Osteoblast (primary cell): ENCODE data around the gene DSTN. TPM values are rescaled to one million over a fixed set of nuclear protein-coding genes. Genes with fewer than 3 reads are reported as not detected.

ENCODE experiments used
- DNase-seq: peaks from one replicate; pipeline ENCODE4 v3.0.0; 2011; ENCODE audit warnings: low spot score, mixed read lengths; ENCODE audit not compliant: insufficient read length; ENCODE audit errors: missing footprints
- H2AFZ ChIP-seq: 2 replicates; pipeline ENCODE4 v1.6.0; 2011; ENCODE audit warnings: mild to moderate bottlenecking, low read length
- H3K27ac ChIP-seq: 2 replicates; pipeline ENCODE4 v1.5.1; 2011; ENCODE audit warnings: mild to moderate bottlenecking, low read depth, low read length, moderate library complexity
- H3K27me3 ChIP-seq: 2 replicates; pipeline ENCODE4 v1.6.0; 2012; ENCODE audit warnings: mild to moderate bottlenecking, control low read depth, inconsistent platforms, low read length, moderate library complexity; ENCODE audit not compliant: insufficient read depth
- H3K36me3 ChIP-seq: 2 replicates; pipeline ENCODE4 v1.5.1; 2011; ENCODE audit warnings: mild to moderate bottlenecking, low read length, control low read depth, moderate library complexity; ENCODE audit not compliant: insufficient read depth
- H3K4me1 ChIP-seq: 2 replicates; pipeline ENCODE4 v1.5.1; 2011; ENCODE audit warnings: mild to moderate bottlenecking, low read length, control low read depth, moderate library complexity; ENCODE audit not compliant: insufficient read depth
- H3K4me2 ChIP-seq: 2 replicates; pipeline ENCODE4 v1.6.0; 2011; ENCODE audit warnings: mild to moderate bottlenecking, low read length; ENCODE audit not compliant: insufficient read depth
- H3K4me3 ChIP-seq: fragments of 200-600 bp; sonication (generic); 3 replicates; pipeline ENCODE4 v1.5.1; 2012; ENCODE audit warnings: mild to moderate bottlenecking, low read length, inconsistent platforms; ENCODE audit not compliant: insufficient read depth
- H3K79me2 ChIP-seq: 2 replicates; pipeline ENCODE4 v1.6.0; 2012; ENCODE audit warnings: mild to moderate bottlenecking, low read length, control low read depth, inconsistent platforms; ENCODE audit not compliant: insufficient read depth
- H3K9me3 ChIP-seq: 2 replicates; pipeline ENCODE4 v1.5.1; 2011; ENCODE audit warnings: low read depth, low read length, control low read depth
- H4K20me1 ChIP-seq: 2 replicates; pipeline ENCODE4 v1.6.0; 2012; ENCODE audit warnings: mild to moderate bottlenecking, low read length, control low read depth; ENCODE audit not compliant: insufficient read depth
- total RNA-seq: library from RNA; depleted of rRNA; stranded (reverse); fragments of >200 nt; gene quantifications from 2 replicates; pipeline ENCODE4 v1.2.3, GENCODE V29; 2012
- TF ChIP-seq, protein P1 (sequence below): IDR thresholded peaks from 2 replicates; pipeline ENCODE4 v1.5.1; 2011; ENCODE audit warnings: mild to moderate bottlenecking, low read depth, low read length, moderate library complexity; ENCODE audit errors: extremely low read depth

Gene DSTN
- total RNA-seq, 1 donor = 627 TPM

DNA sequence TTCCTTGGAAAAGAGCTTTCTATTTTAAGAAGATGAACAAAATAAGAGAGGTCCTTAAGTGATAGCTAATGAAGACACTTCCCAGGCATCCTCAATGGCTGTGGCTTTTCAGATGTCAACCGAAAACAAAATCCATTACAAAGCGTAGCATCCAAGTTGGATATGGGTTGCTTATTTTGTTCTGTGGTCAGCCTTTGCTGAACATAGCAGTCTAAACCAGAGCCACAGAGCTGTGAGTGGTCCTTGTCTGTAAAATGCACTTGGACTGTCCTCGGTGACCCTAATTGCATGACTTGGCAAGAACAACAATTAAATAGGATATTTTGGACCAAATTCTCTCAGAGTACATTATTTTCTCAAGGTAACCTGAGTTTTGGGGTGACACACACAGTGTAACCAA, 28.3 kb upstream of the DSTN start:
- Histone ChIP-seq H3K27ac (peak overlapping the region; percentile 15), H3K36me3 (no peaks in the 10 kb centered on the region), H3K79me2 (peaks cover 2% of the 10 kb centered on the region), H3K9me3 (no peaks in the 10 kb centered on the region), H4K20me1 (no peaks in the 10 kb centered on the region), H3K4me1 (peaks cover 30% of the 10 kb centered on the region), H2AFZ (no peak overlapping the region), H3K4me3 (no peak overlapping the region), H3K27me3 (no peaks in the 10 kb centered on the region), H3K4me2 (peak overlapping the region; percentile 18)
- TF ChIP-seq, protein P1, sequence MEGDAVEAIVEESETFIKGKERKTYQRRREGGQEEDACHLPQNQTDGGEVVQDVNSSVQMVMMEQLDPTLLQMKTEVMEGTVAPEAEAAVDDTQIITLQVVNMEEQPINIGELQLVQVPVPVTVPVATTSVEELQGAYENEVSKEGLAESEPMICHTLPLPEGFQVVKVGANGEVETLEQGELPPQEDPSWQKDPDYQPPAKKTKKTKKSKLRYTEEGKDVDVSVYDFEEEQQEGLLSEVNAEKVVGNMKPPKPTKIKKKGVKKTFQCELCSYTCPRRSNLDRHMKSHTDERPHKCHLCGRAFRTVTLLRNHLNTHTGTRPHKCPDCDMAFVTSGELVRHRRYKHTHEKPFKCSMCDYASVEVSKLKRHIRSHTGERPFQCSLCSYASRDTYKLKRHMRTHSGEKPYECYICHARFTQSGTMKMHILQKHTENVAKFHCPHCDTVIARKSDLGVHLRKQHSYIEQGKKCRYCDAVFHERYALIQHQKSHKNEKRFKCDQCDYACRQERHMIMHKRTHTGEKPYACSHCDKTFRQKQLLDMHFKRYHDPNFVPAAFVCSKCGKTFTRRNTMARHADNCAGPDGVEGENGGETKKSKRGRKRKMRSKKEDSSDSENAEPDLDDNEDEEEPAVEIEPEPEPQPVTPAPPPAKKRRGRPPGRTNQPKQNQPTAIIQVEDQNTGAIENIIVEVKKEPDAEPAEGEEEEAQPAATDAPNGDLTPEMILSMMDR = no peak
- no peak for DNase-seq

DNA sequence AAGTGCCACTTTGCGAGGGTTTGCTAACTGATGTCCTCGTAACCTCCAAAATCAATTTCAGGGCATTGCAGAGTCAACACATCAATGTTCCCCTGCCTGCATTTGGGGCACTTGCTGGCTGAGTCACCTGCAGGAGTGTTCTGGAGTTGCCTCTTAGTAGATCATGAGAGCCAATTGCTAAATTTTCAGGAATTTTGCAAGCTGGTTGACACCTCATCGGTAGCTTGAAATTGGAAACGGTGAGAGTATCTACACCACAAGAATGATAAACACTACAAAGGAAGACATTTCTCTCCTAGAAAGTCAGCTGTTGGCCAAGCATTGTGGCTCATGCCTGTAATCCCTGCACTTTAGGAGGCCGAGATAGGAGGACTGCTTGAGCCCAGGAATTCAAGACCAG, 27.9 kb upstream of the DSTN start:
- Histone ChIP-seq H3K27ac (peak overlapping the region; percentile 95), H3K36me3 (no peaks in the 10 kb centered on the region), H3K9me3 (no peaks in the 10 kb centered on the region), H2AFZ (no peak overlapping the region), H3K27me3 (no peaks in the 10 kb centered on the region), H3K4me3 (no peak overlapping the region), H3K79me2 (peaks cover 2% of the 10 kb centered on the region), H3K4me1 (peaks cover 30% of the 10 kb centered on the region), H4K20me1 (no peaks in the 10 kb centered on the region), H3K4me2 (peak overlapping the region; percentile 63)
- TF ChIP-seq, protein P1 = no peak
- no peak for DNase-seq

DNA sequence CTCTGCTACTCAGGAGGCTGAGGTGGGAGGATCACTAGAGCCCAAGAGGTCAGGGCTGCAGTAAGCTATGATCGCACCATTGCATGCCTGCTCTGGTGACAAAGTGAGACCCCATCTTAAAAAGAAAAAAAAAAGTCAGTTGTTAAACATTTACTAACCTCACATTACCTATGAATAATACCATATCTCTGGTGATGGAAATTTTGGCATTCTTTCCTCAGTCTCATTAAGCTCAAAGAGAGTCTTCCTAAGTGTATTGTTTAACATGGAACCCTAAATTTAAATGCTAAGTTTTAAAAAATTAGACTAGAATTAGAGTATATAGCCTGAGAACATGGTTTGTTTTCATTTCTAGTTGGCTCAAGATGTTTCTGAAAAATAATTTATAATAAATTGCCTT, 27.4 kb upstream of the DSTN start:
- Histone ChIP-seq H3K79me2 (peaks cover 2% of the 10 kb centered on the region), H3K4me2 (peak overlapping the region; percentile 63), H3K36me3 (no peaks in the 10 kb centered on the region), H2AFZ (no peak overlapping the region), H3K4me1 (peaks cover 27% of the 10 kb centered on the region), H3K27me3 (no peaks in the 10 kb centered on the region), H3K4me3 (no peak overlapping the region), H3K9me3 (no peaks in the 10 kb centered on the region), H4K20me1 (no peaks in the 10 kb centered on the region), H3K27ac (peak overlapping the region; percentile 95)
- TF ChIP-seq, protein P1 = no peak
- DNase-seq = no peak

DNA sequence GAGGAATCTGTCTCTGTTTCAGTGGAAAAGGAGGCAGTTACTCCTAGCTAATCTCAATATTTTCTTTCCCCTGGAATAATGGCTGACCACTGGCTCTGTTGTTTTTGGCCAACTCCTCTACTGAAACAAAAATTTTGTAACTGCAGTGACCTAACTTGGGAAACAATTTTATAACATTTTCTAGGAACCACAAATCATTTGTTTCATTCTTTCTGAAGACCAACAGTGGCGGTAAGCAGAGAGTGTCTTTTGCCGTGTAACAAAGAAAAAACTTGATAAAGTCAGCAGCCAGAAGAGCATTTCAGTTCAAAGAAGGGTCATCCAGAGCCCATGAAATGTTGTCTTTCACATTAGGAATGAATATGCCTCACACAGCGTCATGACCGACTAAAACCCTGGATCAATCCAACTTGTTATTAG, 26.9 kb upstream of the DSTN start:
- DNase-seq = peak; percentile 76
- H3K9me3 ChIP-seq = no peaks in the 10 kb centered on the region
- H4K20me1 ChIP-seq = no peaks in the 10 kb centered on the region
- peaks cover 2% of the 10 kb centered on the region for H3K79me2 ChIP-seq
- TF ChIP-seq, protein P1 = no peak
- no peak overlapping the region for H2AFZ ChIP-seq
- H3K4me1 ChIP-seq = peaks cover 27% of the 10 kb centered on the region
- peak overlapping the region; percentile 95 for H3K27ac ChIP-seq
- H3K27me3 ChIP-seq = no peaks in the 10 kb centered on the region
- no peaks in the 10 kb centered on the region for H3K36me3 ChIP-seq
- peak overlapping the region; percentile 63 for H3K4me2 ChIP-seq
- no peak overlapping the region for H3K4me3 ChIP-seq
